Fibroblast of lung (primary cell): ENCODE measurements around the gene PELO. TPM values are rescaled to one million over a fixed set of nuclear protein-coding genes. Genes with fewer than 3 reads are reported as not detected.
A peak's percentile ranks its signal among the peaks of the same experiment; 100 is the strongest.

ENCODE experiments used
- DNase-seq, 2 donors: peaks; one replicate each; pipeline versions ENCODE4 v3.0.0 to v3.0.0-alpha.2; 2010; ENCODE audit warnings: low read depth in 2 of 2
- H2AFZ ChIP-seq: 2 replicates; pipeline ENCODE4 v1.5.1; 2012; ENCODE audit warnings: low read length, control low read depth, inconsistent platforms
- H3K27ac ChIP-seq: 2 replicates; pipeline ENCODE4 v1.5.1; 2011; ENCODE audit warnings: low read length, control low read depth; ENCODE audit not compliant: insufficient read depth
- H3K27me3 ChIP-seq: 2 replicates; pipeline ENCODE4 v1.5.1; 2011; ENCODE audit warnings: mild to moderate bottlenecking, low read length; ENCODE audit not compliant: control insufficient read depth, insufficient read depth
- H3K36me3 ChIP-seq: 2 replicates; pipeline ENCODE4 v1.5.1; 2011; ENCODE audit warnings: low read length; ENCODE audit not compliant: control insufficient read depth, insufficient read depth
- H3K4me1 ChIP-seq: 2 replicates; pipeline ENCODE4 v1.5.1; 2011; ENCODE audit warnings: low read length; ENCODE audit not compliant: control insufficient read depth, insufficient read depth; ENCODE audit errors: extremely low read depth
- H3K4me2 ChIP-seq: 2 replicates; pipeline ENCODE4 v1.5.1; 2011; ENCODE audit warnings: low read length, control low read depth; ENCODE audit not compliant: insufficient read depth; ENCODE audit errors: extremely low read depth
- H3K4me3 ChIP-seq, 4 experiments: fragments of 200-600 bp in 1 of 4; sonication (generic) in 1 of 4; replicated peaks in 1 of 4; 2 replicates each; pipeline ENCODE4 v1.5.1; 2011 to 2016; ENCODE audit warnings: low read length in 4 of 4, low read depth in 3 of 4, mild to moderate bottlenecking in 3 of 4, control low read depth in 2 of 4, inconsistent platforms in 1 of 4, mixed read lengths in 1 of 4; ENCODE audit not compliant: insufficient read depth in 1 of 4; ENCODE audit errors: control extremely low read depth in 1 of 4
- H3K79me2 ChIP-seq: 2 replicates; pipeline ENCODE4 v1.5.1; 2012; ENCODE audit warnings: mild to moderate bottlenecking, low read length, inconsistent platforms; ENCODE audit not compliant: control insufficient read depth, insufficient read depth
- H3K9ac ChIP-seq: 2 replicates; pipeline ENCODE4 v1.5.1; 2011; ENCODE audit warnings: mild to moderate bottlenecking, low read length, control low read depth; ENCODE audit not compliant: insufficient read depth
- H3K9me3 ChIP-seq: 2 replicates; pipeline ENCODE4 v1.5.1; 2012; ENCODE audit warnings: low read depth, low read length; ENCODE audit not compliant: control insufficient read depth, insufficient read depth
- H4K20me1 ChIP-seq: 2 replicates; pipeline ENCODE4 v1.5.1; 2011; ENCODE audit warnings: low read length; ENCODE audit not compliant: control insufficient read depth, insufficient read depth; ENCODE audit errors: extremely low read depth
- CTCF ChIP-seq, 2 donors: IDR thresholded peaks in 1 of 2; conservative IDR thresholded peaks in 1 of 2; 1 replicate in 1 of 2; 2 replicates in 1 of 2; pipeline ENCODE4 v1.5.1; 2011 to 2012; ENCODE audit warnings: low read length in 2 of 2, control low read depth in 1 of 2, inconsistent platforms in 1 of 2, low read depth in 1 of 2, mild to moderate bottlenecking in 1 of 2
- EZH2 ChIP-seq: IDR thresholded peaks from 2 replicates; pipeline ENCODE4 v1.5.1; 2012; ENCODE audit warnings: low read length, control low read depth, mild to moderate bottlenecking; ENCODE audit errors: missing control alignments
- polyA plus RNA-seq, 2 donors: library from polyadenylated mRNA; depleted of rRNA in 1 of 2; stranded (reverse) in 1 of 2; unstranded in 1 of 2; fragments of >200 nt; gene quantifications; 2 replicates each; pipeline ENCODE4 v1.2.1, GENCODE V29; 2011 to 2012; ENCODE audit warnings: missing spikeins in 1 of 2
- total RNA-seq: library from RNA; depleted of rRNA; stranded (reverse); fragments of >200 nt; gene quantifications from 2 replicates; pipeline ENCODE4 v1.2.1, GENCODE V29; 2014

The PELO gene
- total and polyA plus RNA-seq, 2 donors (not counting 1 experiment from before 2014, with no cell fraction given) = 30.5 to 45.2 TPM

DNA sequence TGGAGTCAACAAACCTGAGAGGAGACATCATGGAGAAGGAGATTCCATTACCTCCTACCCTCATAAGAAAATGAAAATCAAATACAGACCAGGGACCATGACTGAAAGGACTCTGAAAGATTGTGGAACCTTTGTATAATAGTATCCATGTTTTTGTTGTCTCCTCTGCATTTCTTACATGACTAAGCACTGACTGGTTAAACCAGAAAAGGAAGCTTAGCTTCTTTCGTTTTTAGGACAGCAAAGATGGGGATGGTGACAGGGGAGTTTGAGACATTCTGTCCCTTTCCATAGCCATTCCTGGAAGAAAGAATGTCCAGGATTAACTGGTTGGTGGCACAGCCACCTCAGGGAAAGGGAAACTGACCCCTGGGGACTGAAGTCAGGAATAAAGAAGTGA lies 22.2 kb downstream of the PELO start:
- Histone ChIP-seq H3K36me3 (no peaks in the 10 kb centered on the region), H3K27me3 (no peaks in the 10 kb centered on the region), H3K9me3 (no peaks in the 10 kb centered on the region), H3K79me2 (peaks cover 30% of the 10 kb centered on the region), H3K4me1 (peaks cover 27% of the 10 kb centered on the region), H2AFZ (peak overlapping the region; percentile 26), H3K9ac (no peak overlapping the region), H3K4me3 (peak overlapping the region in 1 of 4 experiments; percentile 7), H3K4me2 (peak overlapping the region; percentile 70), H4K20me1 (peaks cover 2% of the 10 kb centered on the region), H3K27ac (peak overlapping the region; percentile 80)
- peak; percentile 37 to 50 for DNase-seq
- TF ChIP-seq CTCF (conservative IDR thresholded peaks at IDR 0.05 in 1 of 2, IDR thresholded peaks at IDR 0.05 in 1 of 2; ENCODE audit: low read depth in 1 of 2, low read length in 2 of 2) (no peak), EZH2 (no peak)

DNA sequence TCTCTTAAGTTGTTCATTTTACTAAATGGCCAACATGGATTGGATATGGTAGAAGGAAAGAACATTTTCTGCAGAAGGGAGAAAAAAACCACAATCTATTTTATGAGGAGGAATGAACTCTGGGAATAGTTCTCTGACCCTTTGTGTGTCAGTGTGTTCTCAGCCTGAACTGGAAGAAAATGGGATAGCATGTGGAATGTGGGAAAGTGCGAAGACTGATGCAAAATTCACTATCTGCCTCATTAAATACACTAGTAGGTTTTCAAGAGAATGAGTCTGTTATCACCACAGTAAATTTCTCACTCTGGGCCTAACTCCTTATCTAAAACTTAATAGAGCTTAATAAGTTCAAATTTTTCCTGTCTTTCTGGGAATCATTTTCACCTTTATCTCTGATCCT lies 22.7 kb downstream of the PELO start:
- no peak overlapping the region for H3K9ac ChIP-seq
- H3K4me2 ChIP-seq = peak overlapping the region; percentile 70

DNA sequence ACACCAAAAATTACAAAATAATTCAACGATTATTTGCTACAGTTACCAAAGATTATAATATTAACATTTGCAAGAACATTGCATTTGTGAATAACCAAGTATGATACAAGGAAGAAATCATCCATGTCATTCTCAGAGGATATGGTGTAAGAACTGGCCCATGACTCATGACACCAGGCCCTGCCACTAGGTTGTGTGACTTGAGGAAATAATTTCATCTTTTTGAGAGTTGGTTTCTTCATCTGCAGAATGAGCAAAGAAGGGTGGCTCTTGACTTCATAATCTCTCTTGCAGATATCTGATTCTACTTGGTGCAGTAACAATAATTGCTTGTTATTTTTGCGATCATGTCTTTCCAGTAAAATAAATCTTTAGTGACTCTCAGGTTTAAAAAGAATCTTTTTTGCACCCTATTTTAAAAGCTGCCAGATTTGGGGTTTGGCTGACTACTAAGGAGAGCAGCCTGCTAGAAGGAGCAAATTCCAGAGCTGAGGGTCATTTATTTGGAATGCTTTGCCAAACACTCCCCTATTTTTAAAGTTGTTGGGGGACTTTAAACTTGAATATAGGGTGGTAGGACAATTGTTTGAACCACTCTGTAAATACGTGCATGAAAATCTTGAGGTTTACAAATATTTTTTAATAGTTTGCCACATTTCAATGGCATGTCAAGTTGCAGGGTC lies 23.5 kb downstream of the PELO start:
- DNase-seq = peak; percentile 45 to 71
- peaks cover 27% of the 10 kb centered on the region for H3K4me1 ChIP-seq
- no peak overlapping the region for H3K9ac ChIP-seq
- TF ChIP-seq EZH2 (no peak), CTCF (conservative IDR thresholded peaks at IDR 0.05 in 1 of 2, IDR thresholded peaks at IDR 0.05 in 1 of 2; ENCODE audit: low read depth in 1 of 2, low read length in 2 of 2) (no peak)
- no peaks in the 10 kb centered on the region for H3K27me3 ChIP-seq
- H3K4me2 ChIP-seq = peak overlapping the region; percentile 13
- H3K9me3 ChIP-seq = no peaks in the 10 kb centered on the region
- H3K27ac ChIP-seq = no peak overlapping the region
- no peak overlapping the region for H3K4me3 ChIP-seq
- H2AFZ ChIP-seq = no peak overlapping the region
- peaks cover 17% of the 10 kb centered on the region for H3K79me2 ChIP-seq
- no peaks in the 10 kb centered on the region for H4K20me1 ChIP-seq
- H3K36me3 ChIP-seq = no peaks in the 10 kb centered on the region

More for the DNA sequence above, 22.7 kb downstream of the PELO start:
- Histone ChIP-seq H3K27me3 (no peaks in the 10 kb centered on the region), H3K27ac (peak overlapping the region; percentile 80), H4K20me1 (peaks cover 2% of the 10 kb centered on the region), H3K9me3 (no peaks in the 10 kb centered on the region), H3K4me3 (no peak overlapping the region), H3K79me2 (peaks cover 25% of the 10 kb centered on the region), H2AFZ (no peak overlapping the region), H3K4me1 (peaks cover 27% of the 10 kb centered on the region), H3K36me3 (no peaks in the 10 kb centered on the region)
- TF ChIP-seq CTCF (conservative IDR thresholded peaks at IDR 0.05 in 1 of 2, IDR thresholded peaks at IDR 0.05 in 1 of 2; ENCODE audit: low read depth in 1 of 2, low read length in 2 of 2) (no peak), EZH2 (no peak)
- no peak for DNase-seq
